HL-60/S4 treated with phorbol 12-myristate 13-acetate at 8.2 ng/mL for 4 days and 3 days (cell line): ENCODE data around the gene FCER1A.

ENCODE experiments used
- in situ Hi-C: fragments of 300-500 bp; cut with MboI; formaldehyde crosslinking; loops from 2 replicates; pipeline ENCODE4 v1.15.0; 2022; ENCODE audit warnings: low sequenced_read_pairs

The FCER1A gene

GRCh38 chr1:159302095-159302494 lies at the start of gene FCER1A:
Gene FCER1A, plus strand, starts transcription at chr1:159302336. Its CDS starts 29 bp downstream, at chr1:159302365.
- in situ Hi-C loops = no loop called here

DNA sequence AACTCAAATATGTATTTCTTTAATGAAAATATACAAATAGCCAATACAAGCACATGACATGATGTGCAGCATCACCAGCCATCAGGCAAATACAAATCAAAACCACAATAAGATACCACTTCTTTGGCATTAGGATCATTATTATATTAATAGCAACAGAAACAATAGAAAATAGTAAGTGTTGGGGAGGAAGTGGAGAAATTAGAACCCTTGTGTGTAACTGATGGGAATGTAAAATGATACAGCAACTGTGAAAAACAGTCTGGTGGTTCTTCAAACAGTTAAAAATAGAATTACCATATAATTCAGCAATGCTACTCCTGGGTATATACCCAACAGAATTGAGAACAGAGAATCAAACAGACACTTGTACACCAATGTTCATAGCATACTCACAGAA lies 40.8 kb upstream of the FCER1A start:
- in situ Hi-C loops = no loop called here

GRCh38 chr1:159261721-159262494 lies 40.2 kb upstream of the FCER1A start:
- in situ Hi-C loops = no loop called here

DNA sequence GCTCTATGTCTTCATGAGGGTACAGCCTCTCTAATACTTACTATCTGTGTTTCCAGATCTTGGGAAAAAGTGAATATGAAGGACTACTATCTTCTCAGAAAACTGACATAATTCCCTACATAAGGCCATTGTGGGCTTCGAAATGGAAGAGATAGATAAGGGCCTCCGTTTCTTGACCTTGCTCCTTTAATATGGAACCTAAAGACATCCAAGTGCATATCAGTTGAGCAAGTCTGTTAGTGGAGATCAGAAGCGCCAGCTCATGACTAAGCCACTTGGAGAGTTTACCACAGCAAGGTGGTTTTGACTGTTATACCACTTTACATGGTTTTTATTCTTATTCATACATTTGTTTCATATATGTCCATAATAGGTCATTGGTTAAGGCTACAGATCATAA lies 35.3 kb upstream of the FCER1A start:
- in situ Hi-C loops = no loop called here

DNA sequence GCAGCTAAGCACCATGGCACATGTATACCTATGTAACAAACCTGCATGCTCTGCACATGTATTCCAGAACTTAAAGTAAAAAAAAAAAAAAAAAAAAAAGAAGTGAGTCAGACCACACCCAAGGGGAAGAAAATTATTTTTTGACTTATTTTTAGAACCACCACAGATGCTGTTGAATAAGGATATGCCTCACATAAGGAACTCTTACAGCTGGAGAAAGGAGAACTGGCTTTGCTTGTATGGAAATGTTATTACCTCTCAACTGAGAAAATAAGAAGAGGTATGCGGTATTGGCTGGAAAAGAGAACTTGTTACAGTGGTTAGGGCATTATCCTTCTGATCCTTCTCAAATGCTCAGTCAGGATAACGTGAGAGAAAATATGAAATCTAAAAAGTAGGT lies 27.5 kb upstream of the FCER1A start:
- in situ Hi-C loops = no loop called here

- in situ Hi-C loops = no loop called here
Observed at GRCh38 chr1:159275891-159276290, 26.2 kb upstream of the FCER1A start.

DNA sequence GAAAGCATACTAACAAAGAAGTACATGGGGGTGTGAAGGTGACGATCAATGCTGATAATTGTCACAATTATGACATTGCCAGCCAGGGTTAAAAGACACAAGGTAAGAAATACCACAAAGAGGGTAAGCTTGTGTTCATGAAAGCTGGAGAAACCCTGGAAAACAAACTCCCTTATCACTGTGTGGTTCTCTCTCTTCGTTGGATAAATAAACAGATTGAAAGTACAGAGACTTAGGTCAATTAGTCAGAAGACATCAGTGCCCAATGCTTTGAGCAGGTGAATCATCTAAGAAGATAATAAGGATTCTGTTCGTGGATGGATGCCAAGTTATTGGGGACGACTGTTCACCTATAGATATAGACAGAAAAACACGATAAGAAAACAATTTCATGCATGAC lies 22.4 kb upstream of the FCER1A start:
- in situ Hi-C loops = no loop called here

DNA sequence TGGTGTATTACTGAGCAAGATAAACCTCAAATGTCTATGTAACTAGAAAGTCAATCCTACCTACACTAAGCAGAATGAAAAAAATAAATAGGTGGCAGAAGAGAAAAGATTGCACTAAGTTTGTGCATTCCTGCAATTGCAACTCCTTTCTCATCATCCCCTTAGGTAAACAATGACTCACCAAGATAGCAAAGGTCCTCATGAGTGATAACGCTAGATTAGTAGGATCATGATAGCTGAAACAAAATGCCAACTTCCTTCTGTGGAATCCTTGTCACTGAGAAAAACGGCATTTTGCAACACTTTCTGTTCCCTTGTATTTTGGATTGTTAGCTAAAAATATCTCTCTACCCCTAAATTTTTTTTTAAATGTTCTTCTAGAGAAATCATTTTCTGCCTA lies 20.0 kb upstream of the FCER1A start:
- in situ Hi-C loops = no loop called here

- in situ Hi-C loops = no loop called here
Observed at GRCh38 chr1:159289060-159289459, 13.1 kb upstream of the FCER1A start.

GRCh38 chr1:159291424-159291823 lies 10.7 kb upstream of the FCER1A start:
- in situ Hi-C loops = no loop called here

GRCh38 chr1:159296706-159297375 lies 5.3 kb upstream of the FCER1A start:
- in situ Hi-C loops = no loop called here

- in situ Hi-C loops = no loop called here
Observed at GRCh38 chr1:159300146-159300545, 2.0 kb upstream of the FCER1A start.

DNA sequence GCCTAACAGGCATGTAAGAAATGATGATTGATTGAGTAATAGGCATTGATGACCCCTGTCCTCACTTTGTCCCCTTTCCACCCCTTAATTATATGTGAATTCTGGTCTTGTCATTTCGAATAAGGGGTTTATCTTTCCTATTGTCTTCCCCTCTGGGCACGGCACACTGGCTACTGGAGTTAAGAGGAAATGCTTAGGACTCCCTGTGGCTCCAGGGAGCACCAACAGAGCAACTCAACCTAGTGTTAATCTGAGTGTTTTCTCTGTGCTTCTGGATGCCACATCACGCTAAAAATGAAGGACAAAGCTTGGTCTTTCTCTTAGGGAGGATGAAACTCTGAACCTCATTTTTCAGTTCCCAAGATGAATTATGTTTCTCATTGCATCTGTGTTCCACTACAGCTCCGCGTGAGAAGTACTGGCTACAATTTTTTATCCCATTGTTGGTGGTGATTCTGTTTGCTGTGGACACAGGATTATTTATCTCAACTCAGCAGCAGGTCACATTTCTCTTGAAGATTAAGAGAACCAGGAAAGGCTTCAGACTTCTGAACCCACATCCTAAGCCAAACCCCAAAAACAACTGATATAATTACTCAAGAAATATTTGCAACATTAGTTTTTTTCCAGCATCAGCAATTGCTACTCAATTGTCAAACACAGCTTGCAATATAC lies 5.3 kb downstream of the FCER1A start:
- in situ Hi-C loops = no loop called here

- in situ Hi-C loops = no loop called here
Observed at GRCh38 chr1:159311679-159312078, 9.5 kb downstream of the FCER1A start.

DNA sequence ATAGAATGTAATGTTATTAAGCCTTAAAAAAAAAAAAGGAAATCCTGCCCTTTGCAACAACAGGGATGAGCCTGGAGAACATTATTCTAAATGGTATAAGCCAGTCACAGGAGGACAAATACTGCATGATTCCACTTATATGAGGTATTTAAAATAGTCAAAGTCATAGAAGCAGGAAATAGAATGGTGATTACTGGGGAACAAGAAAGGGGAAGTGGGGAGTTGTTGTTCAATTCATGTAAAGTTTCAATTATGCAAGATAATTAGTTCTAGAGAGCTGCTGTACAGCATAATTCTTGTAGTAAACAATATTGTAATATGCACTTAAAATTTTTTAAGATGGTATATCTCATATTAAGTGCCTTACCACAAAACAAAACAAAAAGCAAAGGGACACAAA lies 13.2 kb downstream of the FCER1A start:
- in situ Hi-C loops = no loop called here

DNA sequence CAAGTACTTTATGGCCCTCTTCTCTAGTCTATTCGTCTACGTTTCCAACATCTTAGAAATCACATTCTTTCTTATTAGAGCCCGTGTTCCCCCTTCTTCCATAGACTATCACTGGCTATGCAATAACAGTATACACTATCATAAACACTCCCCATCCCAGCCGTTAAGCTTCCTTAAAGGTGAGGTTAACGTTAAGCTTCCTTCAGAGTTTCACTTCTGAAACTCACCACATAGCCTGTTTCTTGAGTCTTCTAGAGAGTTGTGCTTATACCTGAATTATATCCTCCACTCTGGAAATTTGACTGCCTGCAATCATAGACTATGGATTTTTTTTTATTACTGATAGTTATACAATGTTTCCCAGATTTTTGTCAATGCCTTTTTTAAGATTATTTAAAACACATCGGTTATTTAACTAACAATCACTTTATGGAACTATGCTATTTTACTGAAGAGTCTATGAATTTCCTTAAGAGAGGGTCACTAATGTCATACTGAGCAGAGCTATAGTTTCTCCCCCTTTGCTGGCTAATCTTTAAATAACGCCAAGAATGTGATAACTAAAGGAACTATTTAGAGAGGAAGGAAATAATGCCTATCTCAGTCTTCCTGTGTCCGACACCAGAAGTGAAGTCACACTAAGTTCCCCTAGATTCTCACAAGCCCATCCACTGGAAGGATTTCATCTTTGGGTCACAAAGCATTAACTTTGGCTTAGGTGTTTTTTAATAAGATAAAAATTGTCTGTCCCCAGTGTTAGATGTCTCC lies 16.8 kb downstream of the FCER1A start:
- in situ Hi-C loops = no loop called here

DNA sequence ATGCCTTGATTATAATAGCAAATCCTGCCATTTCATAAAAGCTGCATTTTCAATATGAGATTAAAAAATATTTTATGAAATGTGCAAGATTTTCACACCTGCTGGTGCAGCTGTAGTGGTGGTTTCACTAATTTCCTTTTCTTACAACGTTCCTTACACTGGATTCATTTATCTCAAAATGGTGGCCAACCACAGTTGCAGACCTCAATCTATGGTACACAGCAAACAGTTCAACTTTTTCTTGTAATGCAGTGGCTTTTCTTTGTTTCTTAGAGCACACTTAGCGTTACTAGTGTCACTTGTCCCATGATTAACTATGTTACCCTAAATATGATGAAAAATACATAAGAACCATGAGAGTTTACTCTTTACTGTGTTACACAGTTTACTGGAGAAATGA lies 32.7 kb downstream of the FCER1A start:
- in situ Hi-C loops = no loop called here

DNA sequence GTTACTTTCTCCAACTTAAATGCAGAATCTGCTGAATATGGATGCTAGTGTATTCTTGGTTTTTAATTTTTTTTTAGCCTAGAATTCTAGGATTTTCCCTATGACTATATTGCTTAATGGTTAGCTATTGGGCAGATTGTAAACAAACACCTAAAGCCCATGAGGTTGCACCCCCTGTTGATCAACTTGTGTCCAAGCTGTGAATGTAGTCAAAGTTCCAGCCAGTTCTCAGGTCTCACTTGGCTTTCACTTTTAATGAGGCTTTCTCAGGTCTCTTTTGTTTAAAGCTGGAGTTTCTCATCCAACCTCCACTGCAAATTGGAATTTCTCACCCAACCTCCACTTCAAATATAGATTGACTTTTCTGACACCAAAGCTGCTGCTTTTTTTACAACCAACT lies 35.9 kb downstream of the FCER1A start:
- in situ Hi-C loops = no loop called here

- in situ Hi-C loops = no loop called here
Observed at GRCh38 chr1:159339536-159339935, 37.4 kb downstream of the FCER1A start.

DNA sequence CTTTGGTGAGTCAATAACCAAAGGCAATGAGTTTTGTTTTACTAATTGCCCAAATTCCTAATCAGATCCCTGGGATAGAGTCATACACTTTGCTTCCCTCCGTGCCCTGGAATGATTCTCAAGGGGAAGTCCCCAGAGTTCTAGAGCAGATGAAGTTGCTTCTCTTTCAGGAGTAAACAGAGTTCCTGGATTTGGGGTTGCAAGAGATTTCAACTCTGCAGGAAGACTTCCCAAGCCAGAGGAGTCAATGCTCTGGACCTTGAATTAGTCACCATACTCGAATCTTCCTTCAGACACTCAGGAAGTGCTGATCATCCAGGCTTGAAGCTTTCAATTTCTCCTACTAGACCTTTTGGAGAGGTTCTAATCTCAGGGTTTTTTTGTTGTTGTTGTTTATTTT lies 39.6 kb downstream of the FCER1A start:
- in situ Hi-C loops = no loop called here

DNA sequence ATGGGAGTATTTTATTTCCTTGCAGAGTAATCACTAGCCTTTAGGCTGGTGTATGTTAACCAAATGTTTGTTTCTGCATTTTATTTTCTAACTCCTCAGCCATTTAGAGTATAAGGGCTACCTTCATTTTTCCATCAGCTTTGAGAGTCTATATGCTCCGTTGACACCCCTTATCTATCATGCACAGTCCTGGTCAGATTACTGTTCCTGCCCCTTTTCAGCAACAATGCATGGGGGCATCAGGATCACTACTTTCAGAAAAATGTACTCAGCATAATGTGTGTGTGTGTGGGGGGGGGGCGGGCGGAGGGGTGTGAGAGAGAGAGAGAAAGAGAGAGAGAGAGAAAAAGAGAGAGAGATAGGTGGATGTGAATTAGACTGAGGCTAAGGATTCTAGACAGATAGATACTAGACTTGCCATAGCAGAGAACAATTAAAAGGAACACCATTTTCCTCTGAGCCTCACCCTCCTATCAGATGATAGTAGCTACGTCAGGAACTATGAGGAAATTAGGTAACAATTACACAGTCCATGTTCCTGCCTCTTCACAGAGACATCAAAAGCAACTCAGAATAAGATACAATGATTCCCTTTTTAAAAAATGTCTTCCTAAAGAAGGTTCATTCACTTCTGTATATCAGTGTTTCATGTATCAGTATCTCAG lies 40.8 kb downstream of the FCER1A start:
- in situ Hi-C loops = no loop called here
